A549 (cell line): ENCODE measurements around the gene CEMIP2. TPM values are rescaled to one million over a fixed set of nuclear protein-coding genes. Genes with fewer than 3 reads are reported as not detected.

ENCODE experiments used
- ATAC-seq, 2 experiments: fragments of 200-7000 bp in 1 of 2; fragments of >200 bp in 1 of 2; cut with Nextera tagmentation in 1 of 2; cut with Tn5 transposase in 1 of 2; 3 replicates each; pipeline versions ENCODE4 v1.8.0 to v1.9.1; 2018 to 2020; ENCODE audit warnings: mild to moderate bottlenecking in 1 of 2, moderate library complexity in 1 of 2
- CTCF ChIA-PET: fragments of 300-600 bp; sonication (Branson Sonifier 250); formaldehyde crosslinking; extraction: SDS; loops from one replicate; lab custom pipeline; 2021; ENCODE audit warnings: antibody characterized with exemption, inconsistent platforms; lab: Yijun Ruan, JAX
- POLR2A ChIA-PET: fragments of 350-600 bp; formaldehyde crosslinking; extraction: SDS; loops from one replicate; lab custom pipeline; 2021; ENCODE audit warnings: antibody characterized with exemption, inconsistent platforms; lab: Yijun Ruan, JAX
- DNase-seq, 2 experiments: peaks; one replicate each; pipeline versions ENCODE4 v3.0.0 to v3.0.0-alpha.2; 2011 to 2016; ENCODE audit warnings: low read depth in 1 of 2, low spot score in 1 of 2
- FAIRE-seq: peaks from 2 replicates; lab custom pipeline; 2011; peaks lifted over from hg19 to GRCh38; lab: Jason Lieb, UNC
- H3K27ac ChIP-seq, 2 experiments: fragments of >200 bp; sonication (Bioruptor Twin); formaldehyde crosslinking; 3 replicates each; pipeline ENCODE4 v1.5.1; 2016 to 2017
- H3K4me1 ChIP-seq: fragments of >200 bp; sonication (Bioruptor Twin); formaldehyde crosslinking; 3 replicates; pipeline ENCODE4 v1.6.1; 2016
- H3K4me2 ChIP-seq: fragments of >200 bp; sonication (Bioruptor Twin); formaldehyde crosslinking; 3 replicates; pipeline ENCODE4 v1.6.1; 2016
- H3K4me3 ChIP-seq: fragments of >200 bp; sonication (Bioruptor Twin); formaldehyde crosslinking; 3 replicates; pipeline ENCODE4 v1.5.1; 2016
- H3K9me3 ChIP-seq: fragments of >200 bp; sonication (Bioruptor Twin); formaldehyde crosslinking; 3 replicates; pipeline ENCODE4 v1.6.1; 2016
- CBX8 ChIP-seq: fragments of 200-600 bp; sonication (generic); IDR thresholded peaks from 2 replicates; pipeline ENCODE4 v1.6.1; 2016
- CEBPB ChIP-seq, 2 experiments: fragments of >200 bp in 1 of 2; sonication (Bioruptor Twin) in 1 of 2; formaldehyde crosslinking in 1 of 2; IDR thresholded peaks; 2 replicates each; pipeline ENCODE4 v1.6.1; 2012 to 2016
- CHD4 ChIP-seq: fragments of 200-600 bp; sonication (generic); IDR thresholded peaks from 2 replicates; pipeline ENCODE4 v1.6.1; 2016; ENCODE audit warnings: antibody characterized with exemption, mild to moderate bottlenecking, borderline replicate concordance
- EP300 ChIP-seq, 2 experiments: fragments of >200 bp; sonication (Bioruptor Twin); formaldehyde crosslinking; IDR thresholded peaks; 2 replicates in 1 of 2; 3 replicates in 1 of 2; pipeline ENCODE4 v1.6.1; 2016 to 2017
- ESRRA ChIP-seq: fragments of 150-350 bp; IDR thresholded peaks from 2 replicates; pipeline ENCODE4 v1.6.1; 2014; ENCODE audit warnings: mild to moderate bottlenecking, low read length, borderline replicate concordance
- FOSL2 ChIP-seq, 2 experiments: fragments of 450-650 bp in 1 of 2; fragments of >200 bp in 1 of 2; sonication (Bioruptor Twin) in 1 of 2; formaldehyde crosslinking; IDR thresholded peaks; 2 replicates each; pipeline versions ENCODE4 v1.5.0 to v1.6.1; 2016 to 2020; ENCODE audit warnings: mild to moderate bottlenecking in 1 of 2, moderate library complexity in 1 of 2
- FOXS1 ChIP-seq: fragments of 250-450 bp; sonication (Bioruptor Pico); IDR thresholded peaks from 2 replicates; pipeline ENCODE4 v1.5.0; 2020; ENCODE audit warnings: mild to moderate bottlenecking, moderate library complexity
- HDAC2 ChIP-seq: fragments of 200-600 bp; sonication (generic); IDR thresholded peaks from 2 replicates; pipeline ENCODE4 v1.6.1; 2016
- HEYL ChIP-seq: fragments of 250-450 bp; sonication (Bioruptor Pico); IDR thresholded peaks from 2 replicates; pipeline ENCODE4 v1.8.0; 2021; ENCODE audit warnings: mild to moderate bottlenecking, moderate library complexity
- HOXA7 ChIP-seq: fragments of 250-450 bp; sonication (Bioruptor Pico); IDR thresholded peaks from 2 replicates; pipeline ENCODE4 v1.5.0; 2020; ENCODE audit warnings: mild to moderate bottlenecking, moderate library complexity
- MAFK ChIP-seq: fragments of 450-650 bp; IDR thresholded peaks from 2 replicates; pipeline ENCODE4 v1.6.1; 2014; ENCODE audit not compliant: partially characterized antibody
- MAZ ChIP-seq: fragments of 150-350 bp; IDR thresholded peaks from 2 replicates; pipeline ENCODE4 v1.6.1; 2014; ENCODE audit warnings: antibody characterized with exemption, low read depth, low read length, borderline replicate concordance
- PHF8 ChIP-seq: fragments of 200-600 bp; sonication (generic); IDR thresholded peaks from 2 replicates; pipeline ENCODE4 v1.6.1; 2016; ENCODE audit warnings: low read depth, mild to moderate bottlenecking, antibody characterized with exemption, moderate library complexity, borderline replicate concordance
- POLR2A ChIP-seq: IDR thresholded peaks from 2 replicates; pipeline ENCODE4 v1.6.1; 2012; ENCODE audit warnings: mild to moderate bottlenecking, low read length
- RAD21 ChIP-seq, 2 experiments: fragments of >200 bp in 1 of 2; sonication (Bioruptor Twin) in 1 of 2; formaldehyde crosslinking in 1 of 2; IDR thresholded peaks in 1 of 2; conservative IDR thresholded peaks in 1 of 2; 2 replicates in 1 of 2; 3 replicates in 1 of 2; pipeline ENCODE4 v1.6.1; 2012 to 2018; ENCODE audit warnings: inconsistent platforms in 1 of 2
- RCOR1 ChIP-seq: fragments of 150-350 bp; IDR thresholded peaks from 2 replicates; pipeline ENCODE4 v1.6.1; 2014; ENCODE audit warnings: antibody characterized with exemption, low read length, low read depth
- RFX5 ChIP-seq: fragments of 450-650 bp; IDR thresholded peaks from 2 replicates; pipeline ENCODE4 v1.7.1; 2014; ENCODE audit warnings: antibody characterized with exemption, mild to moderate bottlenecking, moderate library complexity
- ZFP36 ChIP-seq: fragments of 450-650 bp; IDR thresholded peaks from 2 replicates; pipeline ENCODE4 v1.6.1; 2014; ENCODE audit warnings: borderline replicate concordance; ENCODE audit not compliant: partially characterized antibody
- ZNF302 ChIP-seq: fragments of 250-450 bp; sonication (Bioruptor Pico); IDR thresholded peaks from 2 replicates; pipeline ENCODE4 v1.9.0; 2021; ENCODE audit warnings: inconsistent platforms, mild to moderate bottlenecking, moderate library complexity
- WGBS: methylation state at CpG from one replicate; pipeline ENCODE4 v1.1.6; 2017; ENCODE audit errors: missing lambda C conversion rate; 5-methylcytosine and 5-hydroxymethylcytosine counted together
- polyA plus RNA-seq, 4 experiments: library from polyadenylated mRNA; depleted of rRNA in 3 of 4; stranded (reverse); fragments of >200 nt; fragmentation: RNase III in 1 of 4; extraction: RNeasy Plus Mini Kit Qiagen cat#74134 plus additional on column Dnase treatment in 1 of 4; gene quantifications; 2 replicates in 3 of 4; 3 replicates in 1 of 4; pipeline ENCODE4 v1.2.3, GENCODE V29; 2011 to 2017
- TF ChIP-seq, protein P1 (sequence below): fragments of >200 bp; sonication (Bioruptor Twin); formaldehyde crosslinking; IDR thresholded peaks from 3 replicates; pipeline ENCODE4 v1.5.1; 2016
- TF ChIP-seq, protein P2 (sequence below): IDR thresholded peaks from 2 replicates; pipeline ENCODE4 v1.6.1; 2012; ENCODE audit warnings: low read depth, borderline replicate concordance
- TF ChIP-seq, protein P3 (sequence below): fragments of 250-450 bp; sonication (Bioruptor Pico); IDR thresholded peaks from 2 replicates; pipeline ENCODE4 v1.5.0; 2021; ENCODE audit warnings: mild to moderate bottlenecking, moderate library complexity, borderline replicate concordance
- TF ChIP-seq, protein P4 (sequence below): fragments of 250-450 bp; sonication (Bioruptor Pico); IDR thresholded peaks from 2 replicates; pipeline ENCODE4 v1.5.0; 2020; ENCODE audit warnings: low read depth, mild to moderate bottlenecking, moderate library complexity

The CEMIP2 gene
- polyA plus RNA-seq, 2 of the 4 experiments (the other 2 are of a cell fraction): 146 to 161 TPM

DNA sequence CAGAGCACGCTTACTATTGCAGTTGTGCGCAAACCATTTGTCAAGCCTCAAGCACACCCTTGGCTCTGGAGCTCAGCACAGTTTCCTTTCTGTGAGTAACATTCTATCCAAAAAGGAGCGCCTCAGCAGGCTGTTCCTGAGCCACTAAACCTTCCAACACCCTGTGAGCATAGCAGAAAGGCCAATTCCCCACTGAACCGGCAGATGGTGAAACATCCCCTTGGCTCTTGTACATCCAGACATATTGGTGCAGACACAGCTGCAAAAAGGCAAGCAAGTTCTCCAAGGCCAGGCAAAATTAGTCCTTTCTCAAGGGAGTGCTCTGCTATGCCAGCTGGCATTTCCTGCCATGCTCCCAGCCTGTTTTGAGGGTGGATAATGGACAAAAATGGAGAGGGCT is 44.1 kb upstream of the CEMIP2 start:
- CTCF ChIA-PET: interaction anchor here (1.7 to 2.3 kb wide), 2 partner anchors 208 to 213 kb away, joined by 7 read pairs; no protein-coding TSS in a partner anchor
- ATAC-seq: no peak
- no peak for FAIRE-seq
- no peak for DNase-seq
- POLR2A ChIA-PET: no interaction called here
- Histone ChIP-seq H3K9me3 (no peaks in the 10 kb centered on the region), H3K4me3 (no peak overlapping the region), H3K4me1 (no peaks in the 10 kb centered on the region), H3K4me2 (no peak overlapping the region), H3K27ac (no peak overlapping the region)
- 86% methylated on average over 4 of the region's 4 CpGs for WGBS
- TF ChIP-seq PHF8 (no peak), HOXA7 (CRISPR knock-in tag) (no peak), HDAC2 (no peak), CBX8 (no peak), MAZ (no peak), RAD21 (conservative IDR thresholded peaks at IDR 0.05 in 1 of 2, IDR thresholded peaks at IDR 0.05 in 1 of 2) (no peak), EP300 (IDR thresholded peaks at IDR 0.05) (no peak), POLR2A (no peak), FOSL2 (IDR thresholded peaks at IDR 0.05) (no peak), FOSL2 (CRISPR knock-in tag; IDR thresholded peaks at IDR 0.05) (no peak), RFX5 (no peak), CHD4 (no peak), FOXS1 (CRISPR knock-in tag) (no peak), HEYL (no peak), RCOR1 (no peak), MAFK (no peak)
- TF ChIP-seq, protein P1, sequence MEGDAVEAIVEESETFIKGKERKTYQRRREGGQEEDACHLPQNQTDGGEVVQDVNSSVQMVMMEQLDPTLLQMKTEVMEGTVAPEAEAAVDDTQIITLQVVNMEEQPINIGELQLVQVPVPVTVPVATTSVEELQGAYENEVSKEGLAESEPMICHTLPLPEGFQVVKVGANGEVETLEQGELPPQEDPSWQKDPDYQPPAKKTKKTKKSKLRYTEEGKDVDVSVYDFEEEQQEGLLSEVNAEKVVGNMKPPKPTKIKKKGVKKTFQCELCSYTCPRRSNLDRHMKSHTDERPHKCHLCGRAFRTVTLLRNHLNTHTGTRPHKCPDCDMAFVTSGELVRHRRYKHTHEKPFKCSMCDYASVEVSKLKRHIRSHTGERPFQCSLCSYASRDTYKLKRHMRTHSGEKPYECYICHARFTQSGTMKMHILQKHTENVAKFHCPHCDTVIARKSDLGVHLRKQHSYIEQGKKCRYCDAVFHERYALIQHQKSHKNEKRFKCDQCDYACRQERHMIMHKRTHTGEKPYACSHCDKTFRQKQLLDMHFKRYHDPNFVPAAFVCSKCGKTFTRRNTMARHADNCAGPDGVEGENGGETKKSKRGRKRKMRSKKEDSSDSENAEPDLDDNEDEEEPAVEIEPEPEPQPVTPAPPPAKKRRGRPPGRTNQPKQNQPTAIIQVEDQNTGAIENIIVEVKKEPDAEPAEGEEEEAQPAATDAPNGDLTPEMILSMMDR: no peak
- TF ChIP-seq, protein P2, sequence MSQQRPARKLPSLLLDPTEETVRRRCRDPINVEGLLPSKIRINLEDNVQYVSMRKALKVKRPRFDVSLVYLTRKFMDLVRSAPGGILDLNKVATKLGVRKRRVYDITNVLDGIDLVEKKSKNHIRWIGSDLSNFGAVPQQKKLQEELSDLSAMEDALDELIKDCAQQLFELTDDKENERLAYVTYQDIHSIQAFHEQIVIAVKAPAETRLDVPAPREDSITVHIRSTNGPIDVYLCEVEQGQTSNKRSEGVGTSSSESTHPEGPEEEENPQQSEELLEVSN: no peak
- TF ChIP-seq, protein P3, sequence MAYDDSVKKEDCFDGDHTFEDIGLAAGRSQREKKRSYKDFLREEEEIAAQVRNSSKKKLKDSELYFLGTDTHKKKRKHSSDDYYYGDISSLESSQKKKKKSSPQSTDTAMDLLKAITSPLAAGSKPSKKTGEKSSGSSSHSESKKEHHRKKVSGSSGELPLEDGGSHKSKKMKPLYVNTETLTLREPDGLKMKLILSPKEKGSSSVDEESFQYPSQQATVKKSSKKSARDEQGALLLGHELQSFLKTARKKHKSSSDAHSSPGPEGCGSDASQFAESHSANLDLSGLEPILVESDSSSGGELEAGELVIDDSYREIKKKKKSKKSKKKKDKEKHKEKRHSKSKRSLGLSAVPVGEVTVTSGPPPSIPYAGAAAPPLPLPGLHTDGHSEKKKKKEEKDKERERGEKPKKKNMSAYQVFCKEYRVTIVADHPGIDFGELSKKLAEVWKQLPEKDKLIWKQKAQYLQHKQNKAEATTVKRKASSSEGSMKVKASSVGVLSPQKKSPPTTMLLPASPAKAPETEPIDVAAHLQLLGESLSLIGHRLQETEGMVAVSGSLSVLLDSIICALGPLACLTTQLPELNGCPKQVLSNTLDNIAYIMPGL (CRISPR knock-in tag): no peak
- TF ChIP-seq, all 56 proteins: peak for 0

DNA sequence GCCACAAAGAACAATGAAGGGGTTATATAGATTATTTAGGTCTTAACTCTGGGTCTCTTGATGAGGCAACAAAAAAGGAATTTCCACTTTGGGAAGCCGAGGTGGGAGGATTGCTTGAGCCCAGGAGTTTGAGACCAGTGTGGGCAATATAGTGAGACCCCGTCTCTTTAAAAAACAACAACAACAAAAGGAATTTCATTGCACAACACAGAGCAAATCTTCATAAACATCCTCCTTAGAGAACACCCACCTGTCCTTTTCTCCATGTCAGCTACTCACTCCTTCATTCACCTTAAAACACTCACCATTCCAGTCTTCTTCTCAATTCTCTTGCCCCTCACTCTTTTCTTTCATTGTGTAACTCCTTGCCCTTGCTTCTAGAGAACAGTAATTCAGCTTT is 39.8 kb upstream of the CEMIP2 start:
- CTCF ChIA-PET: interaction anchor here (1.2 to 6.2 kb wide), 9 partner anchors 11 to 523 kb away, joined by 3 to 76 read pairs (median 8); no protein-coding TSS in a partner anchor
- TF ChIP-seq ZFP36 (no peak), ESRRA (no peak), ZNF302 (CRISPR knock-in tag) (no peak), CEBPB (IDR thresholded peaks at IDR 0.05) (0 out of 4 replicates have a peak, but pooled peaks have one; percentile 16)
- TF ChIP-seq, protein P4, sequence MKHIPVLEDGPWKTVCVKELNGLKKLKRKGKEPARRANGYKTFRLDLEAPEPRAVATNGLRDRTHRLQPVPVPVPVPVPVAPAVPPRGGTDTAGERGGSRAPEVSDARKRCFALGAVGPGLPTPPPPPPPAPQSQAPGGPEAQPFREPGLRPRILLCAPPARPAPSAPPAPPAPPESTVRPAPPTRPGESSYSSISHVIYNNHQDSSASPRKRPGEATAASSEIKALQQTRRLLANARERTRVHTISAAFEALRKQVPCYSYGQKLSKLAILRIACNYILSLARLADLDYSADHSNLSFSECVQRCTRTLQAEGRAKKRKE: no peak
- TF ChIP-seq, all 56 proteins: peak for 1

More for the DNA sequence above, 39.8 kb upstream of the CEMIP2 start:
- Histone ChIP-seq H3K4me1 (peaks cover 3% of the 10 kb centered on the region; the same call in 1 of the 3 replicates), H3K27ac (no peak overlapping the region), H3K4me2 (no peak overlapping the region), H3K9me3 (no peaks in the 10 kb centered on the region), H3K4me3 (no peak overlapping the region)
- FAIRE-seq (no peak), ATAC-seq (no peak), DNase-seq (no peak)
- WGBS: 86% methylated on average over 2 of the region's 2 CpGs
- POLR2A ChIA-PET: no interaction called here
